Muscle layer of colon (tissue), 2 donors: ENCODE measurements around the gene MXD1.

Experiments
- H3K27ac ChIP-seq: one replicate; pipeline ENCODE4 v1.7.0; 2013; ENCODE audit warnings: low read depth, mild to moderate bottlenecking, low read length, moderate library complexity
- H3K27me3 ChIP-seq, 2 donors: one replicate each; pipeline ENCODE4 v1.7.0; 2013; ENCODE audit warnings: low read length in 2 of 2, mild to moderate bottlenecking in 2 of 2; ENCODE audit not compliant: insufficient read depth in 2 of 2, control insufficient read depth in 1 of 2
- H3K36me3 ChIP-seq: one replicate; pipeline ENCODE4 v1.7.0; 2013; ENCODE audit warnings: mild to moderate bottlenecking, low read length; ENCODE audit not compliant: insufficient read depth
- H3K4me1 ChIP-seq: one replicate; pipeline ENCODE4 v1.7.0; 2013; ENCODE audit warnings: mild to moderate bottlenecking, low read length; ENCODE audit not compliant: insufficient read depth
- H3K4me3 ChIP-seq, 2 donors: one replicate each; pipeline ENCODE4 v1.7.0; 2013; ENCODE audit warnings: low read length in 2 of 2, low read depth in 1 of 2, mild to moderate bottlenecking in 1 of 2, moderate library complexity in 1 of 2
- H3K9ac ChIP-seq: one replicate; pipeline ENCODE4 v1.7.0; 2013; ENCODE audit warnings: low read length
- H3K9me3 ChIP-seq: one replicate; pipeline ENCODE4 v1.7.0; 2013; ENCODE audit warnings: mild to moderate bottlenecking, low read length
- donor health status: abdominal sarcoma.
- donor health status: Adenocarcinoma of cecum.

MXD1 gene

GRCh38 chr2:69935011-69935410, 20.1 kb downstream of the MXD1 start:
- no peaks in the 10 kb centered on the region for H3K9me3 ChIP-seq
- no peak overlapping the region for H3K27ac ChIP-seq
- peaks cover 40% of the 10 kb centered on the region for H3K36me3 ChIP-seq
- H3K4me1 ChIP-seq: no peaks in the 10 kb centered on the region
- H3K9ac ChIP-seq: no peak overlapping the region
- H3K4me3 ChIP-seq: no peak overlapping the region
- no peaks in the 10 kb centered on the region for H3K27me3 ChIP-seq

- H3K27ac ChIP-seq: no peak overlapping the region
- H3K9ac ChIP-seq: no peak overlapping the region
- H3K4me1 ChIP-seq: no peaks in the 10 kb centered on the region
- H3K4me3 ChIP-seq: no peak overlapping the region
- H3K9me3 ChIP-seq: no peaks in the 10 kb centered on the region
- peaks cover 48% of the 10 kb centered on the region for H3K36me3 ChIP-seq
- no peaks in the 10 kb centered on the region for H3K27me3 ChIP-seq
Observed at GRCh38 chr2:69936906-69937305, 22.0 kb downstream of the MXD1 start.

- peaks cover 57% of the 10 kb centered on the region for H3K36me3 ChIP-seq
- H3K27me3 ChIP-seq: no peaks in the 10 kb centered on the region
- no peak overlapping the region for H3K27ac ChIP-seq
- no peak overlapping the region for H3K9ac ChIP-seq
- no peaks in the 10 kb centered on the region for H3K9me3 ChIP-seq
- no peak overlapping the region for H3K4me3 ChIP-seq
- H3K4me1 ChIP-seq: no peaks in the 10 kb centered on the region
Observed at GRCh38 chr2:69937968-69938367, 23.1 kb downstream of the MXD1 start.

GRCh38 chr2:69939722-69940121, 24.8 kb downstream of the MXD1 start:
- H3K9me3 ChIP-seq: no peaks in the 10 kb centered on the region
- H3K27ac ChIP-seq: no peak overlapping the region
- H3K4me3 ChIP-seq: no peak overlapping the region
- no peaks in the 10 kb centered on the region for H3K27me3 ChIP-seq
- no peak overlapping the region for H3K9ac ChIP-seq
- H3K36me3 ChIP-seq: peaks cover 71% of the 10 kb centered on the region
- no peaks in the 10 kb centered on the region for H3K4me1 ChIP-seq

- H3K9ac ChIP-seq: no peak overlapping the region
- H3K4me1 ChIP-seq: no peaks in the 10 kb centered on the region
- H3K27ac ChIP-seq: no peak overlapping the region
- no peaks in the 10 kb centered on the region for H3K9me3 ChIP-seq
- H3K36me3 ChIP-seq: peaks cover 64% of the 10 kb centered on the region
- no peaks in the 10 kb centered on the region for H3K27me3 ChIP-seq
- H3K4me3 ChIP-seq: no peak overlapping the region
Observed at GRCh38 chr2:69940691-69941090, 25.8 kb downstream of the MXD1 start.

GRCh38 chr2:69943000-69943842, 28.3 kb downstream of the MXD1 start:
- no peaks in the 10 kb centered on the region for H3K27me3 ChIP-seq
- no peak overlapping the region for H3K27ac ChIP-seq
- H3K9ac ChIP-seq: no peak overlapping the region
- no peak overlapping the region for H3K4me3 ChIP-seq
- peaks cover 40% of the 10 kb centered on the region for H3K36me3 ChIP-seq
- no peaks in the 10 kb centered on the region for H3K9me3 ChIP-seq
- H3K4me1 ChIP-seq: no peaks in the 10 kb centered on the region

GRCh38 chr2:69943843-69944525, 29.1 kb downstream of the MXD1 start:
- Histone ChIP-seq H3K27me3 (peaks cover 0 to 7% of the 10 kb centered on the region in 2 donors), H3K9ac (no peak overlapping the region), H3K27ac (no peak overlapping the region), H3K4me1 (no peaks in the 10 kb centered on the region), H3K36me3 (peaks cover 32% of the 10 kb centered on the region), H3K9me3 (no peaks in the 10 kb centered on the region), H3K4me3 (no peak overlapping the region)

GRCh38 chr2:69944756-69945155, 29.8 kb downstream of the MXD1 start:
- Histone ChIP-seq H3K4me1 (no peaks in the 10 kb centered on the region), H3K27ac (no peak overlapping the region), H3K9me3 (no peaks in the 10 kb centered on the region), H3K4me3 (no peak overlapping the region), H3K27me3 (peaks cover 0 to 8% of the 10 kb centered on the region in 2 donors), H3K36me3 (peaks cover 31% of the 10 kb centered on the region), H3K9ac (no peak overlapping the region)

GRCh38 chr2:69945441-69945840, 30.5 kb downstream of the MXD1 start:
- H3K27me3 ChIP-seq: peaks cover 0 to 8% of the 10 kb centered on the region in 2 donors

GRCh38 chr2:69945941-69946340, 31.0 kb downstream of the MXD1 start:
- H3K36me3 ChIP-seq: peaks cover 30% of the 10 kb centered on the region
- no peaks in the 10 kb centered on the region for H3K4me1 ChIP-seq
- peaks cover 0 to 8% of the 10 kb centered on the region in 2 donors for H3K27me3 ChIP-seq
- no peak overlapping the region for H3K4me3 ChIP-seq
- H3K27ac ChIP-seq: no peak overlapping the region
- H3K9me3 ChIP-seq: no peaks in the 10 kb centered on the region
- H3K9ac ChIP-seq: no peak overlapping the region

More at GRCh38 chr2:69945441-69945840, 30.5 kb downstream of the MXD1 start:
- no peak overlapping the region for H3K9ac ChIP-seq
- H3K4me1 ChIP-seq: no peaks in the 10 kb centered on the region
- H3K4me3 ChIP-seq: no peak overlapping the region
- H3K36me3 ChIP-seq: peaks cover 31% of the 10 kb centered on the region
- no peak overlapping the region for H3K27ac ChIP-seq
- no peaks in the 10 kb centered on the region for H3K9me3 ChIP-seq

GRCh38 chr2:69946351-69947324, 31.7 kb downstream of the MXD1 start:
- no peak overlapping the region for H3K9ac ChIP-seq
- H3K27me3 ChIP-seq: peaks cover 0 to 8% of the 10 kb centered on the region in 2 donors
- H3K27ac ChIP-seq: no peak overlapping the region
- H3K4me1 ChIP-seq: no peaks in the 10 kb centered on the region
- peaks cover 24% of the 10 kb centered on the region for H3K36me3 ChIP-seq
- H3K4me3 ChIP-seq: no peak overlapping the region
- H3K9me3 ChIP-seq: no peaks in the 10 kb centered on the region
